HUDEP-2 (cell line): ENCODE measurements around the gene PPP2R2B.

Source experiments
- DNase-seq, 76 experiments: peaks; one replicate each; lab custom pipeline; 2025; ENCODE audit not compliant: unreplicated experiment in 76 of 76; lab: John Stamatoyannopoulos, UW

Gene PPP2R2B

GRCh38 chr5:146888351-146888978 lies 9.9 kb upstream of the PPP2R2B start:
- DNase-seq, result no peak

- DNase-seq, result no peak
Observed at GRCh38 chr5:146884066-146884626, 5.6 kb upstream of the PPP2R2B start.

- no peak for DNase-seq
Observed at GRCh38 chr5:146883511-146883910, 5.0 kb upstream of the PPP2R2B start.

GRCh38 chr5:146880966-146881365 lies 2.4 kb upstream of the PPP2R2B start:
- no peak for DNase-seq

GRCh38 chr5:146877783-146878475 lies 628 bp downstream of the PPP2R2B start:
- no peak for DNase-seq

- no peak for DNase-seq
Observed at GRCh38 chr5:146877178-146877681, 1.3 kb downstream of the PPP2R2B start.

- DNase-seq, result no peak
Observed at GRCh38 chr5:146873186-146873917, 5.2 kb downstream of the PPP2R2B start.

GRCh38 chr5:146872188-146872587 lies 6.4 kb downstream of the PPP2R2B start:
- DNase-seq, result no peak

- DNase-seq, result no peak
Observed at GRCh38 chr5:146867996-146868708, 10.4 kb downstream of the PPP2R2B start.

GRCh38 chr5:146866263-146866662 lies 12.3 kb downstream of the PPP2R2B start:
- DNase-seq, result no peak

GRCh38 chr5:146862641-146863040 lies 15.9 kb downstream of the PPP2R2B start:
- no peak for DNase-seq

- no peak for DNase-seq
Observed at GRCh38 chr5:146860213-146860893, 18.2 kb downstream of the PPP2R2B start.

GRCh38 chr5:146852089-146852488 lies 26.5 kb downstream of the PPP2R2B start:
- no peak for DNase-seq

- DNase-seq, result no peak
Observed at GRCh38 chr5:146851133-146851532, 27.4 kb downstream of the PPP2R2B start.

- no peak for DNase-seq
Observed at GRCh38 chr5:146849694-146850303, 28.8 kb downstream of the PPP2R2B start.

GRCh38 chr5:146848133-146848532 lies 30.4 kb downstream of the PPP2R2B start:
- DNase-seq, result no peak

- DNase-seq, result no peak
Observed at GRCh38 chr5:146840016-146840415, 38.5 kb downstream of the PPP2R2B start.

GRCh38 chr5:146836226-146836842 lies 42.2 kb downstream of the PPP2R2B start:
- no peak for DNase-seq
